HG03039 (cell line): ENCODE measurements around the gene NHLRC4.

Source experiments
- ATAC-seq: cut with Tn5 transposase; IDR thresholded peaks from one replicate; pipeline ENCODE4 v1.9.1; 2021; ENCODE audit warnings: mild to moderate bottlenecking, moderate library complexity; ENCODE audit not compliant: unreplicated experiment

NHLRC4 gene

DNA sequence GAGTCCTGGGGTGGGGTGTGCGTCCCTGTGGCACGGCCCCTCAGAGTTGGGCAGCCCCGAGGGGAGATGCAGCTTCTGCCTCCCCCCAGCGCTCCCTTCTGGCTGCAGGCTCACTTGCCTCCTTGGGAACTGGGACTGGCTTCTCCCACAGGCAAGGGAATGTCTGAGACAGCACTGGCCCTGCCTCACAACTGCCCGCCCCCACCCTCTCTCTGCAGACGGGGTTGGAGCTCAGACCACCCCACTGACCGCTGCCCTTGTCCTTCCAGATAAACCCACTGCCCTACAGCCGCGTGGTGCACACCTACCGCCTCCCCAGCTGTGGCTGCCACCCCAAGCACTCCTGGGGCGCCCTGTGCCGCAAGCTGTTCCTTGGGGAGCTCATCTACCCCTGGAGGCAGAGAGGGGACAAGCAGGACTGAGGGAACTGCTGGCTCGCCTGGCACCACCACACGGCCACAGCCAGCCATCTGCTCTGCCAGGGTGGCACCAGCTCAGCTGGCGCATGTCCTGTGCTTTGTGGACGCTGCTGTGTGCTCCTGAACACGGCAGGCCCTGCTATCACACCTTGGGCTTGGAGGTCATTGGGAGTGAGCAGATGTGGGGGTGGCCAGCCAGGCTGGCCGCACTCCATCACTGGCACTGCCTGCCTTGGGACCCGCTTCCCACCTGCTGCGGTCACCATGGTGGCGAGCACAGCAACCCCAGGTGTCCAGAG is 16.0 kb downstream of the NHLRC4 start:
- no peak for ATAC-seq

- no peak for ATAC-seq
Measured at GRCh38 chr16:583470-583814, 16.6 kb downstream of the NHLRC4 start.

DNA sequence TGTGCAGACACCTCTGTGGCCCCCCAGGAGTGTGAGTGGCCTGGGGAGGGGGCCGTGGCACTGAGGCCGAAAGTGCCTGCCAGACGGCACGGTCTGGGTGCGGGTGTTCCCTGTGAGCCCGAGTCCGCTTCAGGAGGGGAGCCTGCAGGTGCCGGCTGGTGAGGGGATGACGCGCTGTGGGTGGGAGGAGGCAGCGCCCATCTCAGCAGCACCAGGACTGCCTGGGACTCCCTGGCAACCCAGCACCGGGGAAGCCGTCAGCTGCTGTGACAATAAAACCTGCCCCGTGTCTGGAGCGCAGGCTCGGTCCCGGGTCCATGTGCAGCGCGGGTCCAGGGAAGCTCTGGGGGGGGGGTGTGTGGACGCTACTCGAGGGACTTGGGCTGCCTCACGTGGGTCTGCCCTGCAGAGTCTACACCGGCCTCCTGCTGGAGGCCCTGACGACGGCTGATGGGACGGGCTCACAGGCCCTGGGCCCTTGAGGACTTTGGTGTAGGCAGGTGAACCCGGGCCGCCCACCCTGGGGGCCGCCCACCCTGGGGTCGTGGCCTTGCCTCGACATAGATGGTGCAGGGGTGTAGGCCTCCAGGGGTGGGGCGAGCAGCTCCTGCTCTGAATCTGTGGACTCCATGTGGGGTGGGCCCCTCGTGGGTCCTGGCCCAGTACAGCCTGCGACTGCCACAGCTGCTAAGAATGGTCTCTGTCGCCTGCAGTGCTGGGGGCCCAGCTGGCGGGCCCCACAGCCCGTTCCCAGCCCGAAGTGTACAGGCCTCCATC is 17.2 kb downstream of the NHLRC4 start:
- ATAC-seq = no peak

GRCh38 chr16:585351-585750 is 18.5 kb downstream of the NHLRC4 start:
- ATAC-seq = no peak

DNA sequence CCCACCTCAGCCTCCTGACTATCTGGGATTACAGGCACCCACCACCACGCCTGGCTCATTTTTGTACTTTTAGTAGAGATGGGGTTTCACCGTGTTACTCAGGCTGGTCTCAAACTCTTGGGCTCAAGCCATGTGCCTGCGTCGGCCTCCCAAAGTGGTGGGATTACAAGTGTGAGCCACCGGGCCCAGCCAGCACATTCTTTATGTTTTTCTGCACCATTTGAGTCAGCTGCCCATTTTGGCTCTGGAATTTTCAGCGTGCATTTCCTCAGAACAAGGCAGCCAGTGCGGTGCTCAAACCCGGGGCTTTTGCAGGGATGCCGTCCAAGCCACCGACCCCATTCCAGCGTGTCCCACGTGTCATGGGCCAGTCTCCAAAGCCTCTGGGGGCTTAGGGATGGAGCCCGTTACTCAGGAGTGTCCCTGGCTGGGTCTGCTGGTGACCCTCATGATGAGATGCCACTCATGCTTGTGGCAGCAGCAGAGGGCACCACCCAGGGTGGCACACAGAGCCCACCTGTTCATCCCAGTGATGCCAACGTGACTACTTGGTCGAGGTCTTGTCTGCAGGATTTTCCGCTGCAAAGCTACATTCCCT is 19.3 kb downstream of the NHLRC4 start:
- ATAC-seq = no peak

- ATAC-seq = no peak
Measured at GRCh38 chr16:586645-587590, 20.1 kb downstream of the NHLRC4 start.

DNA sequence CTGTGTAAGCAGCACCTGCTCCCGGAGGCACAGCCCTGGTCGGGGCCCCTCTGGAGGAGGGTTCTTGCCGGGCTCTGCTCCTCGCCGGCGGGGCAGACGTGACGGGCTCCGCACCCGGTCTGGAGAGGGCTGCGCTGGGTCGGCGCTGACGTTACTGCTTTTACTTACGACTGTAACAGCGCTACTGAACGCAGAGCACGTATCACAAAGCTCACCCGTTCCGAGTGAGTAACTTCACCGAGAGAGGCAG is 21.8 kb downstream of the NHLRC4 start:
- peak; percentile 2 for ATAC-seq

- ATAC-seq = peak; percentile 68
Measured at GRCh38 chr16:588889-589657, 22.3 kb downstream of the NHLRC4 start.

DNA sequence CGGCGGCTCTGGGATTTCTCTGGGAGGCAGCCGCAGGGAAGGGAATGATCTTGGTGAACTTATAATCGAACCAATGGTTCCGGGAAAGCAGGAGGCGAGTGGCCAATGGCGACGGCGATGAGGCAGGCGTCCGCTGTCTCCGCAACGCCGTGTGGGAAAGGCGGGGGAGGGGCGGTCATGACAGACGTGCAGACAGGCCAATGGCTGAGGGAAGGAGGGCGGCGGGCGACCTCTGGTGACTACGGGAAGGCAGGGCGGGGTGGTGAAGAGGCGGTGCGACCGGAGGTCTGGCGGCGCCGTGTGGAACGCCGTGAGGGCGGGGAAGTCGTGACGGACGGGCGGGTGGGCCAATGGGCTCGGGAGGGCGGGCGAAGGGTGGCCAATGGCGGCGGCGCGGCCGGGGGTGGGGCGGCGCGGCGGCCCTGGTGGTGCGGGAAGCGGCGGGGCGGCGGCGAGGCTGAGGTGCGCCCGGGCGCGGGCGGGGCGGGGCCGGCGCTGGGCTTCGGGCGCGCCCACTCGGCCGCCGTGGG is 22.9 kb downstream of the NHLRC4 start, which contains the start of gene RAB40C:
Gene RAB40C (plus strand): TSS at position 409 of the 530 bp plus-strand sequence. CDS start 226 bp downstream, outside the sequence.
- peak; percentile 68 for ATAC-seq

- ATAC-seq = no peak
Measured at GRCh38 chr16:590188-590814, 23.5 kb downstream of the NHLRC4 start.

GRCh38 chr16:590815-591200 is 24.0 kb downstream of the NHLRC4 start:
- ATAC-seq = no peak

DNA sequence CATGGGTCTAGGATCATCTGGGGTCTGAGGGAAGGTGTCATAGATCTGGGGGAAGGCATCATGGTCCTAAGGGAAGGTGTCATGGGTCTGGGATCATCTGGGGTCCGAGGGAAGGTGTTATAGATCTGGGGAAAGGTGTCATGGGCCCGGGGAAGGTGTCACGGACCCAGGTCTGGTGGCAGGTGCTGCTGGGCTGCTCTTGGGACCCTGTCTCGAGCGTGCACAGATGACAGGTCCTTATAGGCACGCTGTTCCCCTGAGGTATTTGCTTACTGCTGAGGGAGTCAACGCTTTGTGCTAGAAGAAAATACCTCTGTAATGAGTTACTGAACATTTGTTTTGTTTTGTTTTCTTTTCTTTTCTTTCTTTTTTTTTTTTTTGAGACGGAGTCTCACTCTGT is 24.4 kb downstream of the NHLRC4 start:
- no peak for ATAC-seq

DNA sequence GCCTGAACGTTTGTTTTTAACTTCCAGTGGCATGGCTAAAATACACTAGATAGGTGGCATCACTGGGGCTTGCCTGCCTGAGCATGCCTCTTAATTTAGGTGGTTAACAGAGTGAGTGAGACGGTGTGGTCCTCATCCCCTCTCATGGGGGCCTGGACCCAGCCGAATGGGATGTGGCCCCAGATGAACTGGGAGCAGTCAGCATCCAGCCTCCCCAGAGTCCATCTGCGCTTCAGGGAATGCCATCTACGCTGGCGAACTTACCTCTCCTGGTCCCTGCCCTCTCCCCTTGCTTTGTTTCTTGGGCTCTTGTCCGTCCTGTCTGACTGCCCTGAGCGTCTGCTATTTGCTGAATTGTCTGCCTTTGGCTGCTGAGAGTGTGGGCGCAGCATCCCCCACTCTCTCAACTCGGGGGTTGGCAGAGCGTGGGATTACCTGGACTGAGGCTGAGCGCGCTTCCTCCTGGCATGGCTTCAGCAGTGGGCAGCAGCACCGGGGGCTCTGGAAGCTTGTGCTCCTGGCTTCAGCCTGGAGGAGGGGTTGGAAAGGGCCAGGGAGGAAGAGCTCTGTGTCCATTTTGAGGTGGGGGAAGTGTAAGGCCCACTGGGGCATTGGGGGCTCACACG is 25.2 kb downstream of the NHLRC4 start:
- no peak for ATAC-seq

DNA sequence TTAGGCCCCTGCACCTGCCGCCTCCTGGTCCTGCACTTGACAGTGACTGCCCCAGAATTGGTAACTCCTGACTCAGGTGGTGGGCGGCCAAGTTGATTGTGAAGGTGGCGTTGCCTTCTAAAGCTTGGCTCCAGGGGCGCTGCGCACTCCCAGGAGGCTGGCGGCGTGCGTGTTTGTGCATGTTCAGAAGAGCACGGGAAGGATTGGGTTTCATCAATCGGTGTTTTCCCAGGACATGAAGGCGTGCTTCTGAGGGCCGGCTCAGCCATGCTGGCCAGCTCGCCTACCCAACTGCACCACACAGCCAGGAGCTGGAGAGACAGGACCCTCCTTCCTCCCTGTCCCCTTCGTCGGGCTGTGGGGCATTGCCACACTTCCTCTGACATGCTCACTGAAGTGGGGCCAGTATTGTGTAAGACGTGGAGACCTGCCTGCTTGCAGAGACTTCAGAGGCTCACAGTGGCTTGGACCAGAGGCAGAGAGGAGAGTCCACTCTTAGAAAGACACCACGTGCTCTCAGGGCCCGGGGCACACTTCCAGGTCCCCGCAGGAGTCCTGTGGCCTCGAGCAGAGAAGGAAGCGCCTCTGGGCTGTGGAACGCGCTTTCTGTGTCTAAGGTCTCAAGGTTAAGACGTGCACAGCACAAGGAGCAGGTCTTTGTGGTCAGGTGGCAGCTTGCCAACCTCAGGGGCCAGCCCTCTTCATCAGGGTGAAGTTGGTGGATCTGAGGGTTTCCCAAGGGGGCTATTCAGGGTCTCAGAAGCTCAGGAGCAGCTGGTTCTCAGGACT is 25.9 kb downstream of the NHLRC4 start:
- no peak for ATAC-seq

GRCh38 chr16:593406-593805 is 26.6 kb downstream of the NHLRC4 start:
- ATAC-seq = no peak

DNA sequence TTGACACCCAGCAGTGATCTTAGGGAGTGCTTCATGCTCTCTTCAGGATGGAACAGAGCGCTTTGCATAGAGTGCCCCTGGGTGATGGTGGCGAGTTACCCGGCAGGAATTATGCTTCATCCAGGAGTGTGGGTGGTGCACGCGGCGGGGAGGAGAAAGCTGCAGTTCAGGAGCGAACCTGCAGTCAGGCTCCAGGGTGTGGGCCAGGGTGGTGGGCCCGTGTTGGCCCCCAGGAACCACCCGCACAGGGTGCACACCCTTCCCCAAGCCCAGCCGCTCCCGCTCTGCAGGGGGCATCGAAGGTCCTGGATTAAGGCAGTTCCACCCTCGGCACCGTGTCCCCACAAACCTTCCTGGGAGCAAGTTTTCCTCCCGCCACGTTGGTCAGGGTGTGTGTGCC is 27.0 kb downstream of the NHLRC4 start:
- ATAC-seq = no peak

DNA sequence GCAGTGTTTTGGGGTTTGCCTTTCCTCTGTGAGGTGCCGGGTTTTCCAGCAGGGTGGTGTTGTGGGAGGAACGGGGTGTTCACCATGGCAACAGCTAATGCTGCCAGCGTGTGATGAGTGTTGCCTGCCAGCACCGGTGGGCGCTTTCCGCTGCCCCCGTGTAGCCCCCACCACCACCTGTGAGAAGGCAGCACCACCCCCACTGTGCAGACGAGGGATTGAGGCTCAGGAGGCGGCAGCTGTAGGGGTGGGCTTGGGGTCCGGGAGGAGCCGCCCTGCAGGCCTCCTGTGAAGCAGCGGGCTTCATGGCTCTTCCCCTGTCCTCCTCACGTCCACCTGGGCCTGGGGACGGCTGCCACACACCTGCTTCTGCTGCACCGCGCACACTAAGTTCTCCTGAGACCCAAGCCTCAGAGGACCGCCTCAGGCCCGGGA is 28.3 kb downstream of the NHLRC4 start:
- ATAC-seq = no peak

DNA sequence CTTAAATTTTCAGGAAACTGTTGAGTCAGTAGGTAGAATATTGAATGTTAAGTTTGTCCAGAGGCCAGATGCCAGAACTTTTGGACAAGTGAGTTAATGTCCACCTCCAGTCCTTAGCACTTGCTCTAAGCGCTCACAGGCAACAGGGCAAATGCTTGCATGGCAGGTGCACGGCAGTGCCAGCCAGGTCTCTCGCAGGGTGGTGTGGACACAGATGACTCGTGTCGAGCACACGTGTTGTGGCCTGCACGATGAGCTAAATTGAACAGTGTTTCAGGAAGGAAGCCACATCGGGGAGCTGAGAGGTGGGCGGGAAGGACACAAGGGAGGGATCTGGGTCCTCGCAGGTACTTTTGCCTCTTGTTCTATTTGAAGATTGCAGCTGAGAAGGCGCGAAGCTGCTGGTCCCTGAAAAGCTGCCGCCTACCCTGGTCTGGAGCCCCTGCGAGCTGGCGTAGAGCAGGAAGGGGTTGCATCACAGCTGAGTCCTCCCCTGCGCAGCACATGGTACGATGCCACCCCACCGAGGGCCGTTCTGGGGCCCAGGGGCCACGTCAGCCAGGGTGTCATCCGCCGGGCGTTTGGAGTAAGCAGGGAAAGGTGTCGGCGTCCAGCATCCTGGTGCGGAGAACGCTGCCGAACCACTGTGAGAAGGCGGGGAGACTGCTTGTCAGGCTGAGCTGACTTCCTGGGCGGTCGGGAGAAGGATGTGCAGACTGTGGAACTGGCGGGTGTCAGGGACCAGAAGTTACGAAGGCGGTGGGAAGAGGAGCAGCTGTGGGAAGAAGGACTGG is 29.3 kb downstream of the NHLRC4 start:
- no peak for ATAC-seq
